GM12891 (cell line): Measurements from ENCODE around the gene OR5A2.

Source experiments
- PAX5 ChIP-seq: IDR thresholded peaks from 2 replicates; pipeline ENCODE4 v1.6.1; 2011; ENCODE audit warnings: low read length, moderate library complexity, mild to moderate bottlenecking; ENCODE audit not compliant: insufficient read depth, severe bottlenecking
- POLR2A ChIP-seq: IDR thresholded peaks from 2 replicates; pipeline ENCODE4 v1.6.1; 2011; ENCODE audit warnings: low read depth, low read length, control low read depth
- POLR2AphosphoS5 ChIP-seq: IDR thresholded peaks from 2 replicates; pipeline ENCODE4 v1.6.1; 2011; ENCODE audit warnings: low read depth, low read length, control low read depth
- TAF1 ChIP-seq: IDR thresholded peaks from 2 replicates; pipeline ENCODE4 v1.6.1; 2011; ENCODE audit warnings: low read depth, low read length, control low read depth

- no peak for TF ChIP-seq POLR2A
- no peak for TF ChIP-seq POLR2AphosphoS5
- no peak for TF ChIP-seq PAX5
- no peak for TF ChIP-seq TAF1
Observed at GRCh38 chr11:59426361-59427067, at the start of gene OR5A2.
